ENCODE measurements around the gene SLC25A11. TPM values are rescaled to one million over a fixed set of nuclear protein-coding genes. Genes with fewer than 3 reads are reported as not detected.

The SLC25A11 gene
- total and polyA plus RNA-seq, 2 donors = 30.9 to 46.7 TPM

GRCh38 chr17:4969047-4969550 lies 29.3 kb upstream of the SLC25A11 start:
- peaks cover 11 to 33% of the 10 kb centered on the region in 2 donors for H3K4me1 ChIP-seq (ENCODE audit: control insufficient read depth in 2 of 2, insufficient read depth in 2 of 2, low read length in 2 of 2)
- no peak for DNase-seq (ENCODE audit: low read depth in 6 of 9, low spot score in 9 of 9)
- H3K4me3 ChIP-seq (ENCODE audit: low read length in 2 of 2) = peak overlapping the region in 1 of 2 donors; percentile 92
- peaks cover 0 to 5% of the 10 kb centered on the region in 2 donors for H3K9me3 ChIP-seq (ENCODE audit: control insufficient read depth in 2 of 2, insufficient read depth in 1 of 2, low read length in 1 of 2)
- 98% methylated on average over 15 of the region's 15 CpGs for WGBS
- H3K36me3 ChIP-seq (ENCODE audit: control insufficient read depth in 2 of 2, insufficient read depth in 2 of 2, low read length in 1 of 2) = peaks cover 27 to 48% of the 10 kb centered on the region in 2 donors
- H3K27ac ChIP-seq (ENCODE audit: low read depth in 1 of 2, low read length in 1 of 2) = peak overlapping the region; percentile 47 to 97
- H3K27me3 ChIP-seq (ENCODE audit: control insufficient read depth in 2 of 2, insufficient read depth in 1 of 2, low read length in 1 of 2) = no peaks in the 10 kb centered on the region

DNA sequence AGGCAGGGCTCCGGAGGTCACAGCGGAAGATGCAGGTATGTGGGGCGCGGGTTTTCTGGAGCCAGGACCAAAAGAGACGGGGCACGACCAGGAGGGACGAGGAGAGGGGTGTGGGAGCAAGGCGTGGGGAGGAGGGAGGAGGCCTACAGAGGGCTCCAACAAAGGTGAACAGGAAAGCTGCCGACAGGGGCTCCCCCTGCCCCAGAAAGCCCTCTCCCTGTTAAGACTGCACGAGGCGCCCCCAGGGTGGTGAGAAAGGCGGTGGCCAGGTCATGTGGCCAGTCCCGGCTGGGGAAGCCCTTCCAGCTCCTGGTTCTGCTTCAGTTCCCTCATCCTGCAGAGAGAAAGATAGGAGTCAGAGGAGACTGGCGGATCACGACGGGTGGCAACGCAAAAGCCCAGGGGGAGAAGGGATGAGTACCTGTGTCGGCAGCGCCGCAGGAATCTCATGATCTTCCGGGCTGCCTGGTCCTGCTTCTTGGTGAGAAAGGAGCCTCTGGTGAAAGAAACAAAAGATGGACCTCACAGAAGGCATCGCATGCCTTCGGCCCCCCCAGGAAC lies 28.7 kb upstream of the SLC25A11 start:
- peak overlapping the region; percentile 87 to 97 for H3K27ac ChIP-seq (ENCODE audit: low read depth in 1 of 2, low read length in 1 of 2)
- WGBS = 63% methylated on average over 23 of the region's 23 CpGs
- H3K4me3 ChIP-seq (ENCODE audit: low read length in 2 of 2) = peak overlapping the region; percentile 66 to 92
- DNase-seq (ENCODE audit: low read depth in 6 of 9, low spot score in 9 of 9) = no peak
- peaks cover 22 to 43% of the 10 kb centered on the region in 2 donors for H3K36me3 ChIP-seq (ENCODE audit: control insufficient read depth in 2 of 2, insufficient read depth in 2 of 2, low read length in 1 of 2)
- H3K4me1 ChIP-seq (ENCODE audit: control insufficient read depth in 2 of 2, insufficient read depth in 2 of 2, low read length in 2 of 2) = peaks cover 11 to 33% of the 10 kb centered on the region in 2 donors
- H3K9me3 ChIP-seq (ENCODE audit: control insufficient read depth in 2 of 2, insufficient read depth in 1 of 2, low read length in 1 of 2) = peaks cover 0 to 5% of the 10 kb centered on the region in 2 donors
- no peaks in the 10 kb centered on the region for H3K27me3 ChIP-seq (ENCODE audit: control insufficient read depth in 2 of 2, insufficient read depth in 1 of 2, low read length in 1 of 2)

- Histone ChIP-seq H3K36me3 (ENCODE audit: control insufficient read depth in 2 of 2, insufficient read depth in 2 of 2, low read length in 1 of 2) (peaks cover 18 to 39% of the 10 kb centered on the region in 2 donors), H3K27me3 (ENCODE audit: control insufficient read depth in 2 of 2, insufficient read depth in 1 of 2, low read length in 1 of 2) (no peaks in the 10 kb centered on the region), H3K27ac (ENCODE audit: low read depth in 1 of 2, low read length in 1 of 2) (peak within 1 kb of the TSS; percentile 87 to 97), H3K4me1 (ENCODE audit: control insufficient read depth in 2 of 2, insufficient read depth in 2 of 2, low read length in 2 of 2) (peaks cover 11 to 33% of the 10 kb centered on the region in 2 donors), H3K4me3 (ENCODE audit: low read length in 2 of 2) (peak within 1 kb of the TSS; percentile 66 to 92), H3K9me3 (ENCODE audit: control insufficient read depth in 2 of 2, insufficient read depth in 1 of 2, low read length in 1 of 2) (peaks cover 0 to 5% of the 10 kb centered on the region in 2 donors)
- 1% methylated on average over 66 of the region's 66 CpGs for WGBS
- peak; percentile 92 to 98 (median 96) for DNase-seq (ENCODE audit: low read depth in 6 of 9, low spot score in 9 of 9)
These were observed 28.0 kb upstream of the SLC25A11 start, which contains the start of gene SPAG7 for GRCh38 chr17:4967539-4968485. Gene SPAG7 (minus strand): TSS chr17:4967817. CDS start chr17:4967804, 13 bp downstream.

- Histone ChIP-seq H3K4me3 (ENCODE audit: low read length in 2 of 2) (peak overlapping the region; percentile 66 to 92), H3K27me3 (ENCODE audit: control insufficient read depth in 2 of 2, insufficient read depth in 1 of 2, low read length in 1 of 2) (no peaks in the 10 kb centered on the region), H3K4me1 (ENCODE audit: control insufficient read depth in 2 of 2, insufficient read depth in 2 of 2, low read length in 2 of 2) (peaks cover 11 to 33% of the 10 kb centered on the region in 2 donors), H3K27ac (ENCODE audit: low read depth in 1 of 2, low read length in 1 of 2) (peak overlapping the region; percentile 85 to 97), H3K9me3 (ENCODE audit: control insufficient read depth in 2 of 2, insufficient read depth in 1 of 2, low read length in 1 of 2) (peaks cover 0 to 5% of the 10 kb centered on the region in 2 donors), H3K36me3 (ENCODE audit: control insufficient read depth in 2 of 2, insufficient read depth in 2 of 2, low read length in 1 of 2) (peaks cover 10 to 31% of the 10 kb centered on the region in 2 donors)
- under 1% methylated on average over 42 of the region's 42 CpGs for WGBS
- peak; percentile 86 to 98 (median 94) for DNase-seq (ENCODE audit: low read depth in 6 of 9, low spot score in 9 of 9)
These were observed 27.1 kb upstream of the SLC25A11 start for GRCh38 chr17:4966844-4967538.

DNA sequence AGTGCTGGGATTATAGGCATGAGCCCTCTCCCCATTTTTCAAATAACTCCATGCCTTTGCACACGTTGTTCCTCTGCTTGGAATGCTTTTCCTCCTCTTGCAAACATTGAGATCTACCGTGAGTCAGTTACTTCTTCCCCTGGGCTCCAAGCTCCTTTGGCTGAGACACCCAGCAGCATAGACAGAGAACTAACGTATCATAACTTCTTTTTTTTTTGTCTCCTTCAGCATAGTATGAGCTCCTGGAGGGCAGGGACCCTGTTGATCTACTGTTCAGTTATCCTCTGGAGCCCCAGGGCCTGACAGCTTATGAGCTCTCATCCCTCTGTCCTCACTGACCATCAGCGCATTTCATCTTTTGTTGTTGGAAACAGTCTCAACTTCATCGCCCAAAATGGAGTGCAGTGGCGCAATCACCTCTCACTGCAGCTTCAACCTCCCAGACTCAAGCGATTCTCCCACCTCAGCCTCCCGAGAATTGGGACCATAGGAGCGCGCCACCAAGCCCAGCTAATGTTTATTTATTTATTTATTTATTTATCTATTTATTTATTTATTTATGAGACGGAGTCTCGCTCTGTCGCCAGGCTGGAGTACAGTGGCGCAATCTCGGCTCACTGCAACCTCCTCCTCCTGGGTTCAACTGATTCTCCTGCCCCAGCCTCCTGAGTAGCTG lies 25.6 kb upstream of the SLC25A11 start:
- 98% methylated on average over 15 of the region's 15 CpGs for WGBS
- Histone ChIP-seq H3K27ac (ENCODE audit: low read depth in 1 of 2, low read length in 1 of 2) (no peak overlapping the region), H3K9me3 (ENCODE audit: control insufficient read depth in 2 of 2, insufficient read depth in 1 of 2, low read length in 1 of 2) (peaks cover 0 to 5% of the 10 kb centered on the region in 2 donors), H3K4me3 (ENCODE audit: low read length in 2 of 2) (no peak overlapping the region), H3K27me3 (ENCODE audit: control insufficient read depth in 2 of 2, insufficient read depth in 1 of 2, low read length in 1 of 2) (no peaks in the 10 kb centered on the region), H3K36me3 (ENCODE audit: control insufficient read depth in 2 of 2, insufficient read depth in 2 of 2, low read length in 1 of 2) (peaks cover 14 to 21% of the 10 kb centered on the region in 2 donors), H3K4me1 (ENCODE audit: control insufficient read depth in 2 of 2, insufficient read depth in 2 of 2, low read length in 2 of 2) (peaks cover 11 to 33% of the 10 kb centered on the region in 2 donors)
- DNase-seq (ENCODE audit: low read depth in 6 of 9, low spot score in 9 of 9) = no peak

DNA sequence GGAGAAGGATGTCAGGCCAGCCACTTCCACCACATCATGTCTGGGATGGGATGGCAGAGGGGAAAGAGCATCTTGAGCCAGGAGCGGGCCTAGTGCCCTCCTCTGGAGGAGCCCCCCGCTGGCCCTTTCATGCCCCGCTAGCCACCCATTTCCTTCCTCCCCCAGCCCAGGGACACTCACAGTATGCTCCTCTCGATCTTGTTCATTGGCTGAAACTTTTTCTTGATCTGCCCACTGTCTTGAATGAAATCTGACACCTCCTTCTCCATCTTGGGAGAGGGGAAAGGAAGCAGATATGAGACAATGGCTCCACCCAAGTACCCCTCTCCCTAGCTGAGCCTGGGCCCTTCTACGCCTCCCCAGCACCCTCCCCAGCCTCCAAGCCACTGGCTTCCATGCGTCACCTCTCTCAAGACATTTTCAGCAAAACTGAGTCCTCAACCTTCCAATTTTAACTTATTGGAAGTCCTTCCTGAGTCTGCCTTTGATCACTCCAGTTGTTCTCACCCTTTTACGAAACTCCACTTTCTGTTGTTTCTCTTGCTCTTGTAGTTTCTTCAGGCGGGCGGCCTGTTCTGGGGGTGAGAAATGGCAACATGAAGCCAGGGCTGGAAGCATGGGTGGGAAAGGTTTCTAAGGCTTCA lies 20.6 kb upstream of the SLC25A11 start:
- Histone ChIP-seq H3K4me1 (ENCODE audit: control insufficient read depth in 2 of 2, insufficient read depth in 2 of 2, low read length in 2 of 2) (peaks cover 0 to 1% of the 10 kb centered on the region in 2 donors), H3K27ac (ENCODE audit: low read depth in 1 of 2, low read length in 1 of 2) (no peak overlapping the region), H3K27me3 (ENCODE audit: control insufficient read depth in 2 of 2, insufficient read depth in 1 of 2, low read length in 1 of 2) (no peaks in the 10 kb centered on the region), H3K4me3 (ENCODE audit: low read length in 2 of 2) (no peak overlapping the region), H3K9me3 (ENCODE audit: control insufficient read depth in 2 of 2, insufficient read depth in 1 of 2, low read length in 1 of 2) (no peaks in the 10 kb centered on the region), H3K36me3 (ENCODE audit: control insufficient read depth in 2 of 2, insufficient read depth in 2 of 2, low read length in 1 of 2) (peaks cover 23 to 28% of the 10 kb centered on the region in 2 donors)
- DNase-seq (ENCODE audit: low read depth in 6 of 9, low spot score in 9 of 9) = no peak
- WGBS = 93% methylated on average over 9 of the region's 9 CpGs

DNA sequence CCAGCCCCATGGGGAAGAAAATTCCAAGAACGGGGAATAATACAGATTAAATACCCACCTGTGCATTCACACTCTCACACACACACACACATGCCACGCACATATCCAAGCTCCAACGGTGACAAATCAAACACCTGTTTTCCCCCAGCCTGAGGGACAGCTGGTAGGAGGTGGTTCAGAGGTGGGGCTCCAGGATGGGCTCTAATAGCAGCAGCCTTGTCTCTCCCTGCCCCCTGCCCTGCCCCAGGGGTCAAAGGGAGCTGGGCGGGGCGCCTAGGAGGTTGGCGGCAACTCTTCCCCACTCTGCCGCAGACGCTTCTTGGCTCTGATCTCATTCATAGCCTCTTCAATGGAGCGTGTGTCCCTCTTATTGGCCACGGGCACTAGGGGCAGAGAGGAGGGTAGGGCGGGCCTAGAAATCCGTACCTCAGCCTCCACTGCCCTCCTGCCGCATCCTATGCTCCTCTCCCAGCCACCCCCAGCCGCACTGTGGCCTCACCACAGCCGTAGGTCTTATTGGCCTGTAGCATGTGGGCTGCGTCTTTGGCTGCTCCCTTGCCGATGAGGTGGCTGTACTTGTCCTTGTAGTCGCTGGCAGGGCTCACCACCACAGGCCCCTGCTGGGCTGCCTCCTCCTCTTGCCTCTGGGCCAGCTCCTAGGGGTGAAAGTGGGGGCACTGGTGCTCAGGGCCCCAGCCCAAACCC lies 19.6 kb upstream of the SLC25A11 start:
- DNase-seq (ENCODE audit: low read depth in 6 of 9, low spot score in 9 of 9) = no peak
- 97% methylated on average over 18 of the region's 18 CpGs for whole genome bisulfite sequencing
- Histone ChIP-seq H3K4me1 (ENCODE audit: control insufficient read depth in 2 of 2, insufficient read depth in 2 of 2, low read length in 2 of 2) (no peaks in the 10 kb centered on the region), H3K4me3 (ENCODE audit: low read length in 2 of 2) (no peak overlapping the region), H3K27ac (ENCODE audit: low read depth in 1 of 2, low read length in 1 of 2) (no peak overlapping the region), H3K36me3 (ENCODE audit: control insufficient read depth in 2 of 2, insufficient read depth in 2 of 2, low read length in 1 of 2) (peaks cover 23 to 24% of the 10 kb centered on the region in 2 donors), H3K27me3 (ENCODE audit: control insufficient read depth in 2 of 2, insufficient read depth in 1 of 2, low read length in 1 of 2) (no peaks in the 10 kb centered on the region), H3K9me3 (ENCODE audit: control insufficient read depth in 2 of 2, insufficient read depth in 1 of 2, low read length in 1 of 2) (no peaks in the 10 kb centered on the region)

Data from thymus (tissue), 11 donors.